Measurements from ENCODE around the gene SRSF4. TPM values are rescaled to one million over a fixed set of nuclear protein-coding genes. Genes with fewer than 3 reads are reported as not detected.

SRSF4 gene
- total and polyA plus RNA-seq, 2 of the 8 experiments (the other 6 are each of a cell fraction or from before 2014, with no cell fraction given), result 34.9 to 86.5 TPM

DNA sequence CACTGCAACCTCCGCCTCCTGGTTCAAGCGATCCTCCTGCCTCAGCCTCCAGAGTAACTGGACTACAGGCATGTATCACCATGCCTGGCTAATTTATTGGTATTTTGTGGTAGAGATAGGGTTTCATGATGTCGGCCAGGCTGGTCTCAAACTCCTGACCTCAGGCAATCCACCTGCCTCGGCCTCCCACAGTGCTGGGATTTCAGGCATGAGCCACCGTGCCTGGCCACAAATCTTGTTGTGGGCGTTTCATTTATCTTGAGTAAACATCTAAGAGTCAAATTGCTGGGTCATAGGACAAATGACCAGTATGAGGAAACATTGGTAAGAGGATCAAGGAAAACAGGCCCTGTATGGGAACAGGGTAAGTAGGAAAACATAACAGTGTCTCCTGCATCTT lies 75.9 kb downstream of the SRSF4 start:
- Histone ChIP-seq H3K79me1 (ENCODE audit: low read depth, low read length) (no peaks in the 10 kb centered on the region), H2BK5ac (ENCODE audit: low read depth, low read length) (no peak overlapping the region), H4K91ac (replicated peaks; ENCODE audit: insufficient read length, low read length) (no peak overlapping the region), H3K4ac (replicated peaks; ENCODE audit: insufficient read length, low read depth, low read length) (no peak overlapping the region), H2BK20ac (ENCODE audit: low read length) (no peak overlapping the region), H3K4me3 (ENCODE audit: extremely low read depth in 1 of 4, insufficient read depth in 2 of 4, low read depth in 3 of 4, low read length in 4 of 4) (no peak overlapping the region), H3K4me2 (ENCODE audit: insufficient read depth in 1 of 2, low read depth in 2 of 2, low read length in 2 of 2) (no peak overlapping the region), H2BK120ac (replicated peaks; ENCODE audit: low read depth, low read length) (no peak overlapping the region), H3K79me2 (ENCODE audit: control insufficient read depth in 1 of 2, insufficient read depth in 2 of 2, low read length in 2 of 2) (no peaks in the 10 kb centered on the region), H4K5ac (ENCODE audit: insufficient read length, low read depth, low read length) (no peak overlapping the region), H3K23me2 (ENCODE audit: low read depth, low read length) (no peaks in the 10 kb centered on the region), H3K36me3 (ENCODE audit: control insufficient read depth in 2 of 4, insufficient read depth in 4 of 4, low read length in 3 of 4) (peaks cover 0 to 7% (median 3%) of the 10 kb centered on the region in 4 experiments; a peak in 3 of 8 replicates), H4K20me1 (replicated peaks in 1 of 2; ENCODE audit: control insufficient read depth in 1 of 2, insufficient read depth in 2 of 2, low read length in 2 of 2) (no peaks in the 10 kb centered on the region), H3K56ac (replicated peaks; ENCODE audit: insufficient read length, low read depth, low read length) (no peak overlapping the region), H2AK5ac (ENCODE audit: low read depth, low read length) (no peak overlapping the region), H3K14ac (ENCODE audit: insufficient read length) (no peak overlapping the region), H2BK12ac (ENCODE audit: low read depth, low read length) (no peak overlapping the region), H3K9me3 (ENCODE audit: insufficient read depth in 2 of 2, low read depth in 1 of 2, low read length in 1 of 2) (no peaks in the 10 kb centered on the region), H2AFZ (ENCODE audit: low read length) (no peak overlapping the region), H3K23ac (ENCODE audit: insufficient read length) (no peak overlapping the region), H4K8ac (ENCODE audit: extremely low read depth, insufficient read depth, low read length) (no peak overlapping the region), H3K4me1 (replicated peaks in 1 of 4; ENCODE audit: control insufficient read depth in 3 of 4, insufficient read depth in 4 of 4, low read length in 3 of 4) (no peaks in the 10 kb centered on the region), H2BK15ac (ENCODE audit: low read length) (no peak overlapping the region), H3K9ac (replicated peaks in 1 of 4; ENCODE audit: extremely low read depth in 1 of 4, low read depth in 3 of 4, low read length in 3 of 4) (no peak overlapping the region), H3K27ac (ENCODE audit: low read depth, low read length) (no peak overlapping the region), H3K27me3 (replicated peaks in 1 of 4; ENCODE audit: control insufficient read depth in 3 of 4, extremely low read depth in 1 of 4, insufficient read depth in 3 of 4, low read length in 3 of 4) (no peaks in the 10 kb centered on the region), H3K18ac (ENCODE audit: extremely low read depth, low read length) (no peak overlapping the region)
- CTCF ChIA-PET (ENCODE audit: partially characterized antibody), result interaction anchor here (1.0 to 1.8 kb wide), 5 partner anchors 10 to 72 kb away, joined by 3 to 5 read pairs (median 3); no protein-coding TSS in a partner anchor
- FAIRE-seq (no peak), DNase-seq (ENCODE audit: low read depth in 1 of 2, low spot score in 2 of 2) (no peak)
- 95% methylated on average over 6 of the region's 6 CpGs; no CpG with 5 or more reads in 1 of the 2 experiments for WGBS, 2 experiments (ENCODE audit: extremely low coverage in 1 of 2, insufficient coverage in 1 of 2, insufficient read length in 1 of 2, insufficient replicate concordance in 2 of 2, low coverage in 1 of 2, low lambda C conversion rate in 2 of 2, missing lambda C conversion rate in 1 of 2)
- TF ChIP-seq POLR2A (IDR thresholded peaks at IDR 0.05; ENCODE audit: control extremely low read depth in 1 of 2, low read depth in 2 of 2, low read length in 2 of 2) (no peak), TBP (IDR thresholded peaks at IDR 0.05; ENCODE audit: low read depth, low read length) (no peak), TAF7 (optimal IDR thresholded peaks at IDR 0.05; ENCODE audit: borderline replicate concordance, low read depth, low read length) (no peak), MAFK (IDR thresholded peaks at IDR 0.05; ENCODE audit: low read depth, low read length) (no peak), SIN3A (conservative IDR thresholded peaks at IDR 0.05 in 1 of 2, IDR thresholded peaks at IDR 0.05 in 1 of 2; ENCODE audit: low read depth in 1 of 2, low read length in 2 of 2) (no peak)
- POLR2A ChIA-PET (ENCODE audit: partially characterized antibody), result no interaction called here

All from H1 (cell line).